ENCODE results near the gene NFKBIE. TPM values are rescaled to one million over a fixed set of nuclear protein-coding genes. Genes with fewer than 3 reads are reported as not detected.

The NFKBIE gene
- total RNA-seq, 2 experiments from 2014 or later = 13.3 to 17.9 TPM

DNA sequence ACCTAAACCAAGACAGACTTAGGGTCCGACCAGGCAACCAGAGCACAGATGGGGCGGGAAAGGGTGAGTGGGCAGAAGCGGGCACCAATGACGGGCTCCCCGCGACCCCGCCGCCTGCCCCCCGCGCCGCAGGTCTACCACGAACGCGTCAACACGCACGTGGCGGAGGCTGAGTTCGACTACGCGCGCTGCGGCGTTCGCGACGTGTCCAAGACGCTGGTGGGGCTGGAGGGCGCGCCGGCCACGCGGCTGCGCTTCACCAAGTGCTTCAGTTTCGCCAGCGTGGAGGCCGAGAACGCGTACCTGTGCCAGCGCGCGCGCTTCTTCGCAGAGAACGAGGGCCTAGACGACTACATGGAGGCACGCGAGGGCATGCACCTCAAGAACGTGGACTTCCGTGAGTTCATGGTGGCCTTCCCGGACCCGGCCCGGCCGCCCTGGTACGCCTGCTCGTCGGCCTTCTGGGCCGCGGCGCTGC lies 10.0 kb upstream of the NFKBIE start:
- H3K4me1 Mint-ChIP-seq (ENCODE audit: low read depth) = peaks cover 4% of the 10 kb centered on the region
- ChIA-PET CTCF (interaction anchor here (1.0 kb wide), 1 partner anchor 20 kb away, joined by 3 read pairs; no protein-coding TSS in a partner anchor), POLR2A (interaction anchor here (0.6 to 1.1 kb wide), 4 partner anchors 30 to 892 kb away, joined by 3 read pairs; no protein-coding TSS in a partner anchor)

DNA sequence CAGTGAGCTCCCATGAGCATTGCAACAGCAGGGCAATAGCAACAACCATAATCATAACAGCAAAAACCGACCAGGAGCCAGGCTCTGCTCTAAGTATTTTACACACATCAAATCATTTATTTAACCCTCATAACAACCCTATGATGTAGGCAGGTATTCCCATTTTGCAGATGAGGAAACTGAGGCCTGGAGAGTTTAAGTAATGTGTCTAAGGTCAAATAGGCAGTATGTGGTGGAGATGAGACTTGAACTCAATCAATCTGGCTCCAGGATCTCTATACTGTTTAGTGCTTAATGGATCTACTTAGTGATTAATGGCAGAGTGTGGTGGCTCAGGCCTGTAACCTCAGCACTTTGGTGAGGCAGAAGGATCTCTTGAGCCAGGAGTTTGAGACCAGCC lies 8.3 kb upstream of the NFKBIE start:
- Mint-ChIP-seq H3K27ac (no peak overlapping the region), H3K4me1 (ENCODE audit: low read depth) (peaks cover 8% of the 10 kb centered on the region), H3K9me3 (no peaks in the 10 kb centered on the region), H3K27me3 (peaks cover 57% of the 10 kb centered on the region), H3K4me3 (no peak overlapping the region), H3K36me3 (ENCODE audit: low read depth) (no peaks in the 10 kb centered on the region)
- POLR2A ChIA-PET = interaction anchor here (0.7 to 1.4 kb wide), 3 partner anchors 12 to 27 kb away, joined by 3 to 5 read pairs (median 4); partner anchors contain the start of gene HSP90AB1
- DNase-seq (no peak), ATAC-seq (no peak)
- CTCF ChIA-PET = no interaction called here
- no peak for TF ChIP-seq CTCF (IDR thresholded peaks at IDR 0.05)
- intact Hi-C loops (cut with micrococcal nuclease) = no loop called here

More for the DNA sequence above, 10.0 kb upstream of the NFKBIE start:
- ATAC-seq (no peak), DNase-seq (no peak)
- intact Hi-C loops (cut with micrococcal nuclease) = no loop called here
- Mint-ChIP-seq H3K36me3 (ENCODE audit: low read depth) (no peaks in the 10 kb centered on the region), H3K27ac (no peak overlapping the region), H3K27me3 (peaks cover 50% of the 10 kb centered on the region), H3K9me3 (no peaks in the 10 kb centered on the region), H3K4me3 (no peak overlapping the region)
- TF ChIP-seq CTCF (IDR thresholded peaks at IDR 0.05) = no peak

- no peak for TF ChIP-seq CTCF (IDR thresholded peaks at IDR 0.05)
- no peaks in the 10 kb centered on the region for H3K36me3 Mint-ChIP-seq (ENCODE audit: low read depth)
- peaks cover 8% of the 10 kb centered on the region for H3K4me1 Mint-ChIP-seq (ENCODE audit: low read depth)
- no peak overlapping the region for H3K4me3 Mint-ChIP-seq
- intact Hi-C loops (cut with micrococcal nuclease) = no loop called here
- H3K27me3 Mint-ChIP-seq = peaks cover 58% of the 10 kb centered on the region
- ChIA-PET POLR2A (interaction anchor here (1.4 kb wide), 1 partner anchor 26 kb away, joined by 5 read pairs; the partner anchor contains the start of gene HSP90AB1), CTCF (no interaction called here)
- H3K9me3 Mint-ChIP-seq = no peaks in the 10 kb centered on the region
- ATAC-seq (no peak), DNase-seq (no peak)
- H3K27ac Mint-ChIP-seq = no peak overlapping the region
These were observed 7.7 kb upstream of the NFKBIE start for GRCh38 chr6:44272999-44273566.

GRCh38 chr6:44272529-44272928 lies 7.2 kb upstream of the NFKBIE start:
- ATAC-seq = no peak
- H3K27ac Mint-ChIP-seq = no peak overlapping the region

More at GRCh38 chr6:44272529-44272928, 7.2 kb upstream of the NFKBIE start:
- peaks cover 53% of the 10 kb centered on the region for H3K27me3 Mint-ChIP-seq
- ChIA-PET CTCF (no interaction called here), POLR2A (interaction anchor here (0.9 kb wide), 2 partner anchors 16 to 130 kb away, joined by 3 to 5 read pairs; partner anchors contain the start of gene SLC35B2)
- TF ChIP-seq CTCF (IDR thresholded peaks at IDR 0.05) = no peak
- intact Hi-C loops (cut with micrococcal nuclease) = no loop called here
- DNase-seq = no peak
- no peaks in the 10 kb centered on the region for H3K36me3 Mint-ChIP-seq (ENCODE audit: low read depth)
- peaks cover 12% of the 10 kb centered on the region for H3K4me1 Mint-ChIP-seq (ENCODE audit: low read depth)
- H3K9me3 Mint-ChIP-seq = no peaks in the 10 kb centered on the region
- H3K4me3 Mint-ChIP-seq = no peak overlapping the region

Measured in activated CD8-positive, alpha-beta T cell treated with anti-CD3 and anti-CD28 coated beads for 36 hours (primary cell).